ENCODE results near the gene OR4D2. TPM values are rescaled to one million over a fixed set of nuclear protein-coding genes. Genes with fewer than 3 reads are reported as not detected.
A peak's percentile ranks its signal among the peaks of the same experiment; 100 is the strongest.
"Not testable (repeated sequence)": the region's sequence is repeated elsewhere in the genome, so short reads cannot be mapped to it uniquely, and the experiment has no call there.

Gene OR4D2
- total RNA-seq, result not detected
- long read RNA-seq, result 0 reads

GRCh38 chr17:58166682-58167081 lies at the start of gene OR4D2:
Gene OR4D2, plus strand, starts transcription at chr17:58166982. Its CDS starts 2,674 bp downstream, at chr17:58169656.
- no peak for DNase-seq
- intact Hi-C loops (cut with DNase I), result no loop called here
- no peak for ATAC-seq (ENCODE audit: poor library complexity)

DNA sequence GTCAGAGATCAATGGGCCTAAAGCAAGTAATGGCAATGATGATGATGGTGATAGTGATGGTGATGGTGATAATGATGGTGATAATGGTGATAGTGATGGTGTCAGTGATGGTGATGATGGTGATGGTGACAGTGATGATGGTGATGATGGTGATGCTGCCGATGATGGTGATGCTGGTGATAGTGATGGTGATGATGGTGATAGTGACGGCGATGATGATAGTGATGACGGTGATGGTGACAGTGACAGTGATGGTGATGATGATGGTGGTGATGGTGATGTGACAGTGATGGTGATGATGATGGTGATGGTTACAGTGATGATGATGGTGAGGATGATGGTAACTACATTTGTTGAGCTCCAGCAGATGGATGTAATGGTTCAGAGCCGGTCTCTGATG lies 49.4 kb upstream of the OR4D2 start:
- intact Hi-C loops (cut with DNase I), result loop anchor here (10.0 kb wide), 1 partner anchor 983 kb away; no protein-coding TSS in a partner anchor
- ATAC-seq (ENCODE audit: poor library complexity) (no peak), DNase-seq (no peak)

- intact Hi-C loops (cut with DNase I), result loop anchor here (10.0 kb wide), 1 partner anchor 985 kb away; no protein-coding TSS in a partner anchor
- ATAC-seq (ENCODE audit: poor library complexity) (no peak), DNase-seq (no peak)
Observed at GRCh38 chr17:58119491-58119890, 47.3 kb upstream of the OR4D2 start.

DNA sequence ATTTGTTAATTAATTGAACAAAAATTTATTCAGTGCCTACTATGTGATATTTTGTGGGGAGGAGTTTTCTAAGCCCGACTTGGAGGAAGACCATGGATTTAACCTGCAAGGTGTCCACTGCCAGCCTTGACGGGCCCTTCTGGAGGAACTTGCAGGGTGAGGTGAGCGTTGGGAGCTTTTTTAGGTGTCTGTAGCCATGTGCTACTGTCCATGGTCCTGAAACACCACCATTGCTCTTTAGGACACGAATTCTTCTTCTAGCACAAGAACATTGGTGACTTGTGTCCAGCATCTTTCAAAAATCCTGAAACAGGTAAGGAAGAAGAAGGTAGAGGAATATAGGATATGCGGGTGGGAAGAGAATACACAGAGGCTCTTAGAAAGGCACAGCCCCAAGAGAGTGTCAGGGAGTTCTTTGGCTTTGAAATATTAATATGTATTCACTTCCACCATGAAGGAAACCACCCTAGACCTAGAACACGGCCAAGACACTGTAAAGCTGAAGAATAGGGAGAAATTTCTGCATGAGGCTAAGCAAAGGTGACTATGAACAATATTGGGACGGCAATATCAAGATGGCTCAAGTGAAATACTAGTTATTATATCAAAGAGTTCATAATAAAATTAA lies 46.5 kb upstream of the OR4D2 start:
- no peak for ATAC-seq (ENCODE audit: poor library complexity)
- DNase-seq, result no peak

DNA sequence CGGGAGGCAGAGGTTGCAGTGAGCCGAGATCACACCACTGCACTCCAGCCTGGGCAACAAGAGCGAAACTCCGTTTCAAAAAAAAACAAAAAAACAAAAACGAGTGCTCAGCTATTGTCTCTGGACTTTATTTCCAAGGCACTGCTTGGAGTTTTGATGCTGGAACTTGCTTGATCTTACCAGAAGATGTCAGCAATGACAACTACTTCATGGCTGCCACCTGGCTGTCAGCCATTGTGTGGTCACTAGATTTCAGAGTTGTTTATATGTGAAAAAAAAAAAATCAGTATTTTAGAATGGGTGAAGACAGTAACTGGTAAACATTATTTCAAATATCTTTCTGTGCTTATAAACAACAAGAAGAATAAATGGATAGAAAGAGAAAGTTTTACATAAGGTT lies 44.9 kb upstream of the OR4D2 start:
- intact Hi-C loops (cut with DNase I), result no loop called here
- no peak for DNase-seq
- ATAC-seq (ENCODE audit: poor library complexity), result no peak

More for the DNA sequence above, 46.5 kb upstream of the OR4D2 start:
- intact Hi-C loops (cut with DNase I), result no loop called here

DNA sequence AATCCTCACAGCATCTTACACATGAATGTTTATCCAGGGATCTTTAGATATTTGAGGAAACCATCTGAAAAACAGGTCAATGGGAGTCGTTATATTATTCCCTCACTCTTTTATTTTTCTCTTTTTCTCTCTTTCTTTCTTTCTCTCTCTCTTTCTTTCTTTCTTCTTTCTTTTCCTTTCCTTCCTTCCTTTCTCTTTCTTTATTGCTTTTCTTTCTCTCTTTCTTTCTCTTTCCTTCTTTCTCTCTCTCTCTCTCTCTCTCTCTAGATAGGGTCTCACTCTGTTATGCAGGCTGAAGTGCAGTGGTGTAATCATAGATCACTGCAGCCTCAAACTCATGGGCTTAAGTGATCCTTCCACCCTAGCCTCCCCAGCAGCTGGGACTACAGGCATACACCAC lies 38.9 kb upstream of the OR4D2 start:
- intact Hi-C loops (cut with DNase I), result no loop called here

GRCh38 chr17:58132697-58133096 lies 34.1 kb upstream of the OR4D2 start:
- DNase-seq; intact Hi-C loops (cut with DNase I); ATAC-seq (ENCODE audit: poor library complexity): not testable (repeated sequence)

More for the DNA sequence above, 38.9 kb upstream of the OR4D2 start:
- ATAC-seq (ENCODE audit: poor library complexity) (no peak), DNase-seq (no peak)

- DNase-seq (no peak), ATAC-seq (ENCODE audit: poor library complexity) (no peak)
- intact Hi-C loops (cut with DNase I), result no loop called here
Observed at GRCh38 chr17:58136669-58137279, 30.0 kb upstream of the OR4D2 start.

- ATAC-seq (ENCODE audit: poor library complexity) (no peak), DNase-seq (no peak)
- intact Hi-C loops (cut with DNase I), result no loop called here
Observed at GRCh38 chr17:58141505-58141904, 25.3 kb upstream of the OR4D2 start.

DNA sequence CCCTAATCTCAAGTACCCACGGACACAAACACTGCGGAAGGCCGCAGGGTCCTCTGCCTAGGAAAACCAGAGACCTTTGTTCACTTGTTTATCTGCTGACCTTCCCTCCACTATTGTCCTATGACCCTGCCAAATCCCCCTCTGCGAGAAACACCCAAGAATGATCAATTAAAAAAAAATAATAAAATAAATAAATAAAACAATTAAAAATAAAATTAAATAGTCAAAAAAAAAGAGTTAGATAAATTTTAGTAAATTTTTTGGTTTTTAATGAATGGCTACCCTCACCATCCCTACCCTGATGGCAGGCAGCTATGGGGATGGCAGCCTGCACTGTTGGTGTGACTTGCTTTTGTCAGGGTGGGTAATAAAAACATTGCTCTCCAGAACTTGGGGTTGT lies 23.4 kb upstream of the OR4D2 start:
- DNase-seq; ATAC-seq (ENCODE audit: poor library complexity); intact Hi-C loops (cut with DNase I): not testable (repeated sequence)

DNA sequence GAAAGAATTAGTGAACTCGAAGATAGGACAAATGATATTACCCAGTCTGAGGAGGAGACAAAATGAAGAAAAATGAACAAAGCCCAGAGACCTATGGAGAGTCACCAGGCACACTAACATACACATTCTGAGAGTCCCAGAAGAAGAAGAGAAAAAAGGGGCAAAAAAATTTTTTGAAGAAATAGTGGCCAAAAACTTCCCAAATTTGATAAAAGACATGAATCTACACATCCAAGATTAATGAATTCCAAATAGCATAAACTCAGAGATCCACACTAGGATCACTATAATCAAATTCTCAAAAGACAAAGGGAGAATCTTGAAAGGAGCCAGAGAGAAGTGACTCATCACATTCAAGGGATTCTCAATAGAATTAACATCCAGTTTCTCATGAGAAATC lies 22.0 kb upstream of the OR4D2 start:
- no peak for DNase-seq
- intact Hi-C loops (cut with DNase I), result no loop called here
- ATAC-seq (ENCODE audit: poor library complexity), result no peak

GRCh38 chr17:58147930-58148434 lies 18.8 kb upstream of the OR4D2 start, which contains the start of gene OR4D1:
Gene OR4D1, plus strand, starts transcription at chr17:58148384. Its CDS starts 6,770 bp downstream, at chr17:58155154.
- DNase-seq, result no peak

GRCh38 chr17:58148609-58149008 lies 18.2 kb upstream of the OR4D2 start:
- DNase-seq (no peak), ATAC-seq (ENCODE audit: poor library complexity) (no peak)
- intact Hi-C loops (cut with DNase I), result no loop called here

More at GRCh38 chr17:58147930-58148434, 18.8 kb upstream of the OR4D2 start, which contains the start of gene OR4D1:
- intact Hi-C loops (cut with DNase I), result no loop called here
- ATAC-seq (ENCODE audit: poor library complexity), result no peak

- ATAC-seq (ENCODE audit: poor library complexity), result no peak
- intact Hi-C loops (cut with DNase I), result no loop called here
Observed at GRCh38 chr17:58150394-58150793, 16.4 kb upstream of the OR4D2 start.

DNA sequence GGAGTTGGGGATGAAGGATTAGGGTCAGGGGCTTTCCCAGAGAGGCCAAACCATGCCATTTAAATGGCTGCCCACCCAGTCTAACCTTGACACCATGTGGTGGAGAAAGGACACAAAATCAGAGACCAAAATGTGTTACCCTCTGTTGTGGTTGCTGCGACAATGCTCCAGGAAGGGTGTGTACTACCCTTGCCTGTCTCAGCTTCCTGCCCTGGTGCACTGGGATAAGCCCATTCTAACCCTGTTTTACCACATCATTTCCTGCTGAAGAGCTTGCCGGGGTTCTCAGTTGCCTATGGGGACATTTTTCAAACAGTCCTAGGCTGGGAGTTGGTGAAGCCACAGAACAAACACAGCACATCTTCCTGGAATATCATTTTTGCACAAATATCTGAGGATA lies 13.7 kb upstream of the OR4D2 start:
- intact Hi-C loops (cut with DNase I), result no loop called here
- ATAC-seq (ENCODE audit: poor library complexity) (peak; percentile 25), DNase-seq (no peak)

More at GRCh38 chr17:58150394-58150793, 16.4 kb upstream of the OR4D2 start:
- DNase-seq, result no peak

DNA sequence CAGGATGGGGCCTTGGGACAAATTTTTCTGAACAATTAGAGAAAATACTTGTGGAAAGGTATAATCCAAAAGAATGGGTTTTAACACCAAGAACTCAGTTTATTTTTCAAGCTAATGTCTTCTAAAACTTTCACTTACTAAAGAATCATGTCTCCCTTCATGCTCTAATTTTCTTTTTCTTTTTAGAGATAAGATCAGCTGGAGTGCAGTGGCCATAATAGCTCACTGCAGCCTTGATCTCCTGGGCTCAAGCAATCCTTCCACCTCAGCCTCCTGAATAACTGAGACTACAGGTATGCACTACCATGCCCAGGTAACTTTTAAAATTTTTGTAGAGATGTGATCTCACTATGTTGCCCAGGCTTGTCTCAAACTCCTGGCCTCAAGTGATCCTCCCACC lies 13.1 kb upstream of the OR4D2 start:
- intact Hi-C loops (cut with DNase I), result no loop called here
- DNase-seq (no peak), ATAC-seq (ENCODE audit: poor library complexity) (no peak)

DNA sequence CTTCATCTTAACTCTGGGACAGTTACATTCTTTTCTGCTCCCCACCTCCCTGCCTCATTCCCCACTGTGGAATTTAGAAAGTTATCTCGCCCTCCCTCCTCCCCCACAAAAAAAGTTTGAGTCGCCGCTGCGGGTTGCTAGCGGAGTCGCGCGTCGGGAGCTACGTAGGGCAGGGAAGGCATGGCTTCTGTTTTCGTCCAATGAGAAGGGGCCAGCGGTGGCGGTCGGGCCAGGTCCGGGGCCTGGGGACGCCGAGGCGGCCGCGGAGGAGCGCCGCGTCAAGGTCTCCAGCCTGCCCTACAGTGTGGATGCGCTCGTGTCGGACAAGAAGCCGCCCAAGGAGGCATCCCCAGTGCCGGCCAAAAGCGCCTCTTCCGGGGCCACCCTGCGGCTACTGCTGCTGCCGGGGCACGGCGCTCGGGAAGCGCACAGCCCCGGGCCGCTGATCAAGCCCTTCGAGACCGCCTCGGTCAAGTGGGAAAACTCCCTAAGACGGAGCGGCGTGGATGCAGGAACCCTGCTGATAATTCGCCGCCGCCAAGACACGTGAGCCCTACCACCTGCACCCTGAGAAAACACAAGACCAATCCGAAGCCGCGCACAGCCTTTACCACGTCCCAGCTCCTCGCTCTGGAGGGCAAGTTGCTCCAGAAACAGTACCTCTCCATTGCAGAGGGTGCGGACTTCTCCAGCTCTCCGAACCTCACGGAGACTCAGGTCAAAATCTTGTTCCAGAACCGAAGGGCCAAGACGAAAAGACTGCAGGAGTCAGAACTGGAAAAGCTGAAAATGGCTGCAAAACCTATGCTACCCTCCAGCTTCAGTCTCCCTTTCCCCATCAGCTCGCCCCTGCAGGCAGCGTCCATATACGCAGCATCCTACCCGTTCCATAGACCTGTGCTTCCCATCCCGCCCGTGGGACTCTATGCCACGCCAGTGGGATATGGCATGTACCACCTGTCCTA lies 9.7 kb upstream of the OR4D2 start:
- peak; percentile 52 for DNase-seq
- ATAC-seq (ENCODE audit: poor library complexity), result peak; percentile 88
- intact Hi-C loops (cut with DNase I), result no loop called here

DNA sequence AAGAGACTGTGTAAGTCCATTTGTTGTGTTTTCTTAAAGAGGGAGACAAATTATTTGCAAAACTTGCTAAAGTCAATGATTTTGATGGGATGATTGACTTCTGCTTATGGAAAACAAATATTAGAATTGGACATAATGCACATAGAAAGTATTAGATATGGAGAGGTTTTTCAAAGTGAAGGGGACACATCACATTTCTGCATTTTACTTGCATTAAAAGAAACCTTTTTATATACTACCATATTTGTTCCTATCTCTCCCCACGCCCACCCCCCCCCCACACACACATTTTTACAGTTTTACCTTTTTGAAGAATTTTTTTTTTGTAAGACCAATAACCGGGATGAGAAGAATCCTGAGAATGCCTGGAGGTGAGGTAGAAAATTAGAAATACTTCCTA lies 8.6 kb upstream of the OR4D2 start:
- ATAC-seq (ENCODE audit: poor library complexity), result no peak
- no peak for DNase-seq
- intact Hi-C loops (cut with DNase I), result no loop called here

DNA sequence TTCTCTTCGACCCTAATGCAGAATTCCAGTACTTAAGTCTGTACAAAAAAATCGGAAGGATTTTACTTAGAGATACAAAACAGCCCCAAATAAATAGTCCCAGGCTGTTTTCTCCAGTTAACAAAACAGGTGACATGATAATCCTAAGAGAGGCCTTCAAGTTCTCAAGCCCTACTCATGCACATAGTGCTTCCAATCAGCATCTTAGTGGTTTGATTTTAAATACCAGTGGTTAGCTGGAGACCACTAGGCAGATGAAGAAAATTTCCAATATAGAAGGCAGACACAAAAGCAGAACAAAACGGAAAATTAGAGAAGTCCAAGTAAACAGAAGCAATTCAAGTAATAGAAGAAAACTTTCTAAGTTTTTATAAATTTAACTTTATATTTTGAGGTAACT lies 5.2 kb upstream of the OR4D2 start:
- DNase-seq (no peak), ATAC-seq (ENCODE audit: poor library complexity) (no peak)
- intact Hi-C loops (cut with DNase I), result no loop called here

Measured in Right ventricle myocardium superior (tissue), 1 donor.